Lung (tissue), 12 donors: ENCODE measurements around the gene ZNF710. TPM values are rescaled to one million over a fixed set of nuclear protein-coding genes. Genes with fewer than 3 reads are reported as not detected.

ENCODE experiments used
- ATAC-seq: fragments of 200-7000 bp; cut with Tn5 transposase; one replicate; pipeline ENCODE4 v1.9.1; 2020; ENCODE audit warnings: moderate number of reproducible peaks; ENCODE audit not compliant: insufficient read depth, low FRiP score
- DNase-seq, 3 donors: peaks; one replicate each; pipeline ENCODE4 v3.0.0-alpha.2; 2013 to 2017
- H3K27ac ChIP-seq, 2 donors: one replicate each; pipeline ENCODE4 v1.5.1; 2013; ENCODE audit warnings: mild to moderate bottlenecking in 2 of 2, moderate library complexity in 2 of 2, control low read depth in 1 of 2, inconsistent platforms in 1 of 2, low read depth in 1 of 2, low read length in 1 of 2
- H3K27me3 ChIP-seq, 3 donors: one replicate each; pipeline ENCODE4 v1.5.1; 2013; ENCODE audit warnings: low read length in 2 of 3; ENCODE audit not compliant: control insufficient read depth in 3 of 3, insufficient read depth in 3 of 3
- H3K36me3 ChIP-seq, 4 donors: one replicate each; pipeline ENCODE4 v1.5.1; 2013; ENCODE audit warnings: low read length in 4 of 4, mild to moderate bottlenecking in 1 of 4, moderate library complexity in 1 of 4; ENCODE audit not compliant: control insufficient read depth in 4 of 4, insufficient read depth in 4 of 4
- H3K4me1 ChIP-seq, 5 donors: one replicate each; pipeline ENCODE4 v1.5.1; 2013; ENCODE audit warnings: low read length in 5 of 5, mild to moderate bottlenecking in 2 of 5, moderate library complexity in 1 of 5; ENCODE audit not compliant: control insufficient read depth in 5 of 5, insufficient read depth in 5 of 5
- H3K4me3 ChIP-seq: one replicate; pipeline ENCODE4 v1.5.1; 2013; ENCODE audit warnings: mild to moderate bottlenecking, control low read depth, moderate library complexity
- H3K9ac ChIP-seq, 2 donors: one replicate each; pipeline ENCODE4 v1.5.1; 2013; ENCODE audit warnings: low read length in 2 of 2, control low read depth in 1 of 2; ENCODE audit not compliant: insufficient read depth in 1 of 2
- H3K9me3 ChIP-seq, 4 donors: one replicate each; pipeline ENCODE4 v1.5.1; 2013; ENCODE audit warnings: low read length in 3 of 4, mild to moderate bottlenecking in 1 of 4, moderate library complexity in 1 of 4; ENCODE audit not compliant: control insufficient read depth in 4 of 4, insufficient read depth in 3 of 4
- whole genome bisulfite sequencing, 2 donors: extraction: QIAGEN DNeasy Blood & Tissue Kit; methylation state at CpG; one replicate each; pipeline ENCODE4 v1.1.7; 2013; 5-methylcytosine and 5-hydroxymethylcytosine counted together
- polyA plus RNA-seq, 2 donors: library from polyadenylated mRNA; stranded (reverse); fragments of 200-250 nt; gene quantifications; one replicate each; pipeline ENCODE4 v1.2.1, GENCODE V29; 2013
- total RNA-seq, 2 donors: library from RNA; depleted of rRNA in 1 of 2; stranded (reverse); fragments of >200 nt in 1 of 2; gene quantifications; one replicate each; pipeline ENCODE4 v1.2.1, GENCODE V29; 2014 to 2021
- TF ChIP-seq, protein P1 (sequence below): IDR thresholded peaks from 2 replicates; pipeline ENCODE4 v1.5.1; 2012; ENCODE audit warnings: mild to moderate bottlenecking; ENCODE audit errors: control extremely low read depth, extremely low read depth
- donor health status: control.
- donor health status: control.
- donor health status: Bipolar disorder and iron deficiency.
- donor health status: healthy.
- donor health status: DM: yes; HTN: yes; CAD: no.

ZNF710 gene
- total and polyA plus RNA-seq, 4 donors: 19.6 to 49.1 (median 38.6) TPM

DNA sequence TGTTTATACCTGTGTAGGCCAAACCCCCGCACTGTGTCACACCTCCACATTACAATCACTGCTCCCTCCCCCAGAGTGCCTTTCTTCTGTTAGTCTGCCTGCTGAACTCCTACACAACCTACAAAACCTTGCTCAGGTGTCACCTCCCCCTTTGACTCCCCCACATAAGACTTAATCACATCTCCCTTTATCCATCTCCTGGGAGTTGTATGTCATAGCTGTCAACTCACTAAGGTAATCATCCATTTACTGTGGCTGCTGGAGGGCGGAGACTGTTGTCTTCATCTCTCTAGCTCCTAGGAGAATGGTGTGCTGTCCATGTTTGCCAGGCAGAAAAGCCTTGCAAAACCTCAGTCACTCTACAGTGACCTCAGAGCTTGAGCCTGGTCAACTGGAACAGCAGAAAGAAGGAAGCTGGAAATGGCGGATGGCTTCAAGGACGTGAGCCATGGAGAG, 43.8 kb downstream of the ZNF710 start:
- Histone ChIP-seq H3K4me3 (no peak overlapping the region), H3K36me3 (peaks cover 0 to 4% (median under 1%) of the 10 kb centered on the region in 4 donors), H3K9me3 (no peaks in the 10 kb centered on the region), H3K9ac (no peak overlapping the region), H3K4me1 (peaks cover 0 to 33% (median 21%) of the 10 kb centered on the region in 5 donors), H3K27me3 (no peaks in the 10 kb centered on the region), H3K27ac (peak overlapping the region in 1 of 2 donors; percentile 30)
- TF ChIP-seq, protein P1, sequence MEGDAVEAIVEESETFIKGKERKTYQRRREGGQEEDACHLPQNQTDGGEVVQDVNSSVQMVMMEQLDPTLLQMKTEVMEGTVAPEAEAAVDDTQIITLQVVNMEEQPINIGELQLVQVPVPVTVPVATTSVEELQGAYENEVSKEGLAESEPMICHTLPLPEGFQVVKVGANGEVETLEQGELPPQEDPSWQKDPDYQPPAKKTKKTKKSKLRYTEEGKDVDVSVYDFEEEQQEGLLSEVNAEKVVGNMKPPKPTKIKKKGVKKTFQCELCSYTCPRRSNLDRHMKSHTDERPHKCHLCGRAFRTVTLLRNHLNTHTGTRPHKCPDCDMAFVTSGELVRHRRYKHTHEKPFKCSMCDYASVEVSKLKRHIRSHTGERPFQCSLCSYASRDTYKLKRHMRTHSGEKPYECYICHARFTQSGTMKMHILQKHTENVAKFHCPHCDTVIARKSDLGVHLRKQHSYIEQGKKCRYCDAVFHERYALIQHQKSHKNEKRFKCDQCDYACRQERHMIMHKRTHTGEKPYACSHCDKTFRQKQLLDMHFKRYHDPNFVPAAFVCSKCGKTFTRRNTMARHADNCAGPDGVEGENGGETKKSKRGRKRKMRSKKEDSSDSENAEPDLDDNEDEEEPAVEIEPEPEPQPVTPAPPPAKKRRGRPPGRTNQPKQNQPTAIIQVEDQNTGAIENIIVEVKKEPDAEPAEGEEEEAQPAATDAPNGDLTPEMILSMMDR: no peak
- ATAC-seq (no peak), DNase-seq (no peak)
- 94 to 95% methylated on average over 4 of the region's 4 CpGs for WGBS, 2 donors

DNA sequence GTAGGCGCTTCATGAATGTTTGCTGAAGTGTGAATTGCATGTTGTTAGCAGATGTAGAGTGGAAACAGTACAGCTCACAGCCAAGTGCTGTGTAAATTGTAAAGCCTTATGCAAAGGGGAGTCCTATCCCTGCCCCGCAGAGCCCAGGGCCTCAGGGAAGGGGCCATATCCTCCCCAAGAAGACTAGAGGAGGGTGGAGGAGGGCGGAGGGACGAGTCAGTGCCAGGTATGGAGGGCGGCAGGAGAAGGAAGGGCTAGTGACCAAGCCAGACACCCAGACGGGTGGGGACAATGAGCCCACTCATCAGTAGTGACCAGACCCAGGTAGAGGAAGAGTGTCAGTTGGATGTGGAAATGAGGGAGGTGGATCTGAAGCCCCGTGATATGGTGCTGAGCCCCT, 45.2 kb downstream of the ZNF710 start:
- DNase-seq: no peak
- Histone ChIP-seq H3K9ac (no peak overlapping the region), H3K27ac (peak overlapping the region in 1 of 2 donors; percentile 84), H3K27me3 (no peaks in the 10 kb centered on the region), H3K4me1 (peaks cover 0 to 29% (median 16%) of the 10 kb centered on the region in 5 donors), H3K36me3 (peaks cover 0 to 4% (median under 1%) of the 10 kb centered on the region in 4 donors), H3K4me3 (no peak overlapping the region), H3K9me3 (no peaks in the 10 kb centered on the region)
- ATAC-seq: no peak
- WGBS, 2 donors: 72 to 76% methylated on average over 7 of the region's 7 CpGs
- TF ChIP-seq, protein P1: no peak

DNA sequence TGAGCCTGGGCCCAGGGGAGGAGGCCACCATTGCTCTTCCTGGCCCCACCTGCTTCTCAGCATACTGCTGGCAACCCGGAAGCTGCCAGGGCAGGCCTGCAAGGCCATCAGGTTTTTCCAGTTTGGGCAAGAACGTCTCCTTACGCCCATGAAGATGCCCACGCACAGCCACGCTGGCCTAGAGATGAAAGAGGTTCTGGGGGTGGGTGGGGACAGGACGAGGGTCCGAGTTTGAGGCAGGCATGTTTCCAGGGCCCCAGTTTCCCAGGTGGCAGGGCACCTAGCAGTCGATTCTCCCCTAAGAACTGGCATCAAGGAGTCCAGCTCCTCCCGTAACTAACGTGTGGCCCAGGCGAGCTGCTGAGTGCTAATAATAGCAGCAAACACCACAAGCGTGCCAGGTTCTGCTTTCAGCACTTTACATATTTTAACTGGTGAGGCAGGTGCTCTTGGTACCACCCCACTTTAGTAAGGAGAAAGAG, 45.8 kb downstream of the ZNF710 start:
- Histone ChIP-seq H3K27ac (peak overlapping the region in 1 of 2 donors; percentile 84), H3K27me3 (no peaks in the 10 kb centered on the region), H3K4me3 (no peak overlapping the region), H3K4me1 (peaks cover 0 to 29% (median 16%) of the 10 kb centered on the region in 5 donors), H3K9ac (no peak overlapping the region), H3K9me3 (no peaks in the 10 kb centered on the region), H3K36me3 (peaks cover 0 to 4% (median under 1%) of the 10 kb centered on the region in 4 donors)
- ATAC-seq: peak; percentile 83
- peak; percentile 59 to 76 (median 60) for DNase-seq
- WGBS, 2 donors: 56 to 58% methylated on average over 12 of the region's 12 CpGs
- TF ChIP-seq, protein P1: no peak
